Keratinocyte (primary cell): ENCODE data around the gene RAB3B. TPM values are rescaled to one million over a fixed set of nuclear protein-coding genes. Genes with fewer than 3 reads are reported as not detected.

ENCODE experiments used
- DNase-seq: peaks from one replicate; pipeline ENCODE4 v3.0.0-alpha.2; 2011; ENCODE audit warnings: low read depth, missing footprints, low spot score
- FAIRE-seq: peaks from 2 replicates; lab custom pipeline; 2011; peaks lifted over from hg19 to GRCh38; lab: Jason Lieb, UNC
- H2AFZ ChIP-seq: 2 replicates; pipeline ENCODE4 v1.6.0; 2012; ENCODE audit warnings: low read length, control low read depth, inconsistent platforms; ENCODE audit not compliant: control insufficient read depth
- H3K27ac ChIP-seq: 2 replicates; pipeline ENCODE4 v1.5.1; 2011; ENCODE audit warnings: low read length; ENCODE audit not compliant: control insufficient read depth, insufficient read depth
- H3K27me3 ChIP-seq: 3 replicates; pipeline ENCODE4 v1.6.0; 2011; ENCODE audit warnings: low read length; ENCODE audit not compliant: control insufficient read depth, insufficient read depth; ENCODE audit errors: extremely low read depth
- H3K36me3 ChIP-seq, 2 experiments: 2 replicates in 1 of 2; 3 replicates in 1 of 2; pipeline ENCODE4 v1.5.1; 2011; ENCODE audit warnings: low read length in 2 of 2, mild to moderate bottlenecking in 1 of 2; ENCODE audit not compliant: control insufficient read depth in 2 of 2, insufficient read depth in 2 of 2; ENCODE audit errors: extremely low read depth in 1 of 2
- H3K4me1 ChIP-seq: 3 replicates; pipeline ENCODE4 v1.5.1; 2011; ENCODE audit warnings: low read length; ENCODE audit not compliant: control insufficient read depth, insufficient read depth; ENCODE audit errors: extremely low read depth
- H3K4me2 ChIP-seq: 3 replicates; pipeline ENCODE4 v1.6.0; 2011; ENCODE audit warnings: low read depth, low read length; ENCODE audit not compliant: control insufficient read depth, insufficient read depth; ENCODE audit errors: extremely low read depth
- H3K4me3 ChIP-seq, 3 experiments: fragments of 200-600 bp in 1 of 3; sonication (generic) in 1 of 3; 2 replicates in 2 of 3; 3 replicates in 1 of 3; pipeline ENCODE4 v1.5.1; 2011 to 2016; ENCODE audit warnings: low read length in 3 of 3, mild to moderate bottlenecking in 3 of 3, control low read depth in 2 of 3, inconsistent platforms in 1 of 3, low read depth in 1 of 3, mixed read lengths in 1 of 3, mixed run types in 1 of 3, moderate library complexity in 1 of 3; ENCODE audit not compliant: control insufficient read depth in 2 of 3, insufficient read depth in 2 of 3; ENCODE audit errors: extremely low read depth in 1 of 3
- H3K79me2 ChIP-seq: 2 replicates; pipeline ENCODE4 v1.6.0; 2012; ENCODE audit warnings: low read length; ENCODE audit not compliant: control insufficient read depth, insufficient read depth
- H3K9ac ChIP-seq: 3 replicates; pipeline ENCODE4 v1.6.0; 2011; ENCODE audit warnings: low read length; ENCODE audit not compliant: control insufficient read depth, insufficient read depth; ENCODE audit errors: extremely low read depth
- H3K9me1 ChIP-seq: 3 replicates; pipeline ENCODE4 v1.6.0; 2011; ENCODE audit warnings: low read length; ENCODE audit not compliant: control insufficient read depth, insufficient read depth; ENCODE audit errors: extremely low read depth
- H3K9me3 ChIP-seq: 2 replicates; pipeline ENCODE4 v1.5.1; 2012; ENCODE audit warnings: low read depth, low read length; ENCODE audit not compliant: control insufficient read depth
- H4K20me1 ChIP-seq: 3 replicates; pipeline ENCODE4 v1.6.0; 2011; ENCODE audit warnings: low read length; ENCODE audit not compliant: control insufficient read depth, insufficient read depth; ENCODE audit errors: extremely low read depth
- EZH2 ChIP-seq: IDR thresholded peaks from one replicate; pipeline ENCODE4 v1.6.1; 2012; ENCODE audit warnings: inconsistent platforms, mild to moderate bottlenecking, low read length, moderate library complexity
- dilution Hi-C: fragments of 300-500 bp; cut with MboI; formaldehyde crosslinking; loops from one replicate; pipeline ENCODE4 v1.7.0; 2020; ENCODE audit warnings: low sequenced_read_pairs; ENCODE audit not compliant: extremely low pct_ligation_motif_present
- polyA plus RNA-seq, 5 experiments: library from polyadenylated mRNA; depleted of rRNA in 3 of 5; stranded (reverse) in 3 of 5; stranded (forward) in 1 of 5; unstranded in 1 of 5; fragments of >200 nt; gene quantifications; 1 replicate in 1 of 5; 2 replicates in 3 of 5; 3 replicates in 1 of 5; pipeline versions ENCODE4 v1.2.1 to v1.2.3, GENCODE V29; 2011 to 2012; ENCODE audit warnings: missing spikeins in 2 of 5, low read depth in 1 of 5, low replicate concordance in 1 of 5
- TF ChIP-seq, protein P1 (sequence below), 3 experiments: IDR thresholded peaks in 1 of 3; conservative IDR thresholded peaks in 1 of 3; optimal IDR thresholded peaks in 1 of 3; 2 replicates in 2 of 3; 3 replicates in 1 of 3; pipeline versions ENCODE3 to v1.5.1; 2011; ENCODE audit warnings: low read length in 3 of 3, mild to moderate bottlenecking in 3 of 3, moderate library complexity in 2 of 3, control low read depth in 1 of 3, inconsistent platforms in 1 of 3; ENCODE audit not compliant: insufficient read depth in 2 of 3; ENCODE audit errors: extremely low read depth in 1 of 3

RAB3B gene
- polyA plus RNA-seq, 1 donor (not counting 4 experiments of a cell fraction or from before 2014, with no cell fraction given) = 2.6 TPM

DNA sequence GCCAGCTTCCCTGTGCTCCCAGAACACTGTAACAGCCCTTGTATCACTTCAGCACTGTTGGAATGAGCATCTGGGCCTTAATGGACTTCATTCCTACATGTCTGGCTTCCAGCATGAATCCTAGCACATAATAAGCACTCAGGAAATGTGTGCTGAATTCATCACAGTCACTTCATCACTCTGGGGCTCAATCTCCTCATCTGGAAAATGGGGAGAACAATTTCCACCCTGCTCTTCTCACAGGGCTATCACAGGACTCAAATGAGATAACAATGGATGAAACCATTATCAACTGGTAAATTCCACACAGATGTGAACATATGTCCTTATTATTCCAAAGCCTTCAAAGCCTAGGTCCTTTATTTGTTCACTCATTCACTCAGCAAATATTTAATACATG is 12.4 kb downstream of the RAB3B start:
- H3K4me2 ChIP-seq = no peak overlapping the region
- H3K9me1 ChIP-seq = no peaks in the 10 kb centered on the region
- TF ChIP-seq, protein P1, sequence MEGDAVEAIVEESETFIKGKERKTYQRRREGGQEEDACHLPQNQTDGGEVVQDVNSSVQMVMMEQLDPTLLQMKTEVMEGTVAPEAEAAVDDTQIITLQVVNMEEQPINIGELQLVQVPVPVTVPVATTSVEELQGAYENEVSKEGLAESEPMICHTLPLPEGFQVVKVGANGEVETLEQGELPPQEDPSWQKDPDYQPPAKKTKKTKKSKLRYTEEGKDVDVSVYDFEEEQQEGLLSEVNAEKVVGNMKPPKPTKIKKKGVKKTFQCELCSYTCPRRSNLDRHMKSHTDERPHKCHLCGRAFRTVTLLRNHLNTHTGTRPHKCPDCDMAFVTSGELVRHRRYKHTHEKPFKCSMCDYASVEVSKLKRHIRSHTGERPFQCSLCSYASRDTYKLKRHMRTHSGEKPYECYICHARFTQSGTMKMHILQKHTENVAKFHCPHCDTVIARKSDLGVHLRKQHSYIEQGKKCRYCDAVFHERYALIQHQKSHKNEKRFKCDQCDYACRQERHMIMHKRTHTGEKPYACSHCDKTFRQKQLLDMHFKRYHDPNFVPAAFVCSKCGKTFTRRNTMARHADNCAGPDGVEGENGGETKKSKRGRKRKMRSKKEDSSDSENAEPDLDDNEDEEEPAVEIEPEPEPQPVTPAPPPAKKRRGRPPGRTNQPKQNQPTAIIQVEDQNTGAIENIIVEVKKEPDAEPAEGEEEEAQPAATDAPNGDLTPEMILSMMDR (optimal IDR thresholded peaks at IDR 0.05 in 1 of 3, IDR thresholded peaks at IDR 0.05 in 1 of 3, conservative IDR thresholded peaks at IDR 0.05 in 1 of 3; ENCODE audit: extremely low read depth in 1 of 3, insufficient read depth in 2 of 3, low read length in 3 of 3) = no peak
- TF ChIP-seq EZH2 = no peak
- H3K4me1 ChIP-seq = no peaks in the 10 kb centered on the region
- no peaks in the 10 kb centered on the region for H4K20me1 ChIP-seq
- no peak overlapping the region for H3K4me3 ChIP-seq
- no peaks in the 10 kb centered on the region for H3K27me3 ChIP-seq
- H3K27ac ChIP-seq = no peak overlapping the region
- no peak overlapping the region for H2AFZ ChIP-seq
- no peaks in the 10 kb centered on the region for H3K79me2 ChIP-seq
- DNase-seq (no peak), FAIRE-seq (no peak)
- H3K9ac ChIP-seq = no peak overlapping the region
- H3K36me3 ChIP-seq = peaks cover 0 to 3% of the 10 kb centered on the region in 2 experiments
- dilution Hi-C loops = no loop called here
- H3K9me3 ChIP-seq = no peaks in the 10 kb centered on the region

DNA sequence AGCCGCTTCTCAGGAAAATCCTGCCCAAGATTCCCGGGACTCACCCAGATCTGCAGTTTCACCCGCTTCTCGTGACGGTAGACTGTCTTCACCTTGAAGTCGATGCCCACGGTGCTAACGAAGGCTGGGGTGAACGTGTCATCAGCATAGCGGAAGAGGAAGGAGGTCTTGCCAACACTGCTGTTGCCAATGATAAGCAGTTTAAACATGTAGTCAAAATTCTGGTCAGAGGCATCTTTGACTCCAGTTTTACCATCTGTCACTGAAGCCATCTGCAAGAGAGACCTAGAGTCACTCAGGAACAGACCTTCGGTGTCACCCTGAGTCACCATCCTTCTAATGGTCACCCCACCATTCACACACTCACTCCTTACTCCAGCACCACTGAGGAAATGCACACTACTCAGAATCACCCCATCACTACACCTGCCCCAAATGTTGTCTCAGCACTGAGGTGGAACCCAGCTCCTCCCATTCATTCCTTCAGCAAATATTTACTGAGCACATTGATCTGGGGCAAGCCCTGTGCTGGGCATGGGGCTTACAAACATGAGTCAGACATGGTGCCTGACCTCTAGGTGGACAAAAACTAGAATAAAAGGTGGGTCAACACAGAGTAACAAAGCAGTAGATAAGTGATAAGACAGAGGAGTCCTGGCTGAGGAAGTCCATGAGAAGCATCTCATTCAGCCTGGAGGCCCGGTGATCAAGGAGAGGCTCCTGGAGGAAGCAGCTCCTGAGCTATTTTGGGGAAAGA is 13.5 kb downstream of the RAB3B start:
- Histone ChIP-seq H3K9ac (no peak overlapping the region), H3K9me1 (no peaks in the 10 kb centered on the region), H3K9me3 (no peaks in the 10 kb centered on the region), H2AFZ (no peak overlapping the region), H3K4me1 (no peaks in the 10 kb centered on the region), H3K79me2 (no peaks in the 10 kb centered on the region), H3K36me3 (peaks cover 0 to 3% of the 10 kb centered on the region in 2 experiments), H3K4me3 (no peak overlapping the region), H4K20me1 (no peaks in the 10 kb centered on the region), H3K4me2 (no peak overlapping the region), H3K27me3 (no peaks in the 10 kb centered on the region), H3K27ac (no peak overlapping the region)
- no peak for FAIRE-seq
- no peak for DNase-seq
- no peak for TF ChIP-seq EZH2
- TF ChIP-seq, protein P1 (optimal IDR thresholded peaks at IDR 0.05 in 1 of 3, IDR thresholded peaks at IDR 0.05 in 1 of 3, conservative IDR thresholded peaks at IDR 0.05 in 1 of 3; ENCODE audit: extremely low read depth in 1 of 3, insufficient read depth in 2 of 3, low read length in 3 of 3) = no peak
- dilution Hi-C loops = no loop called here
